Keratinocyte (primary cell): ENCODE data around the gene L3MBTL4. TPM values are rescaled to one million over a fixed set of nuclear protein-coding genes. Genes with fewer than 3 reads are reported as not detected.

Experiments used
- DNase-seq: peaks from one replicate; pipeline ENCODE4 v3.0.0-alpha.2; 2011; ENCODE audit warnings: low read depth, missing footprints, low spot score
- FAIRE-seq: peaks from 2 replicates; lab custom pipeline; 2011; peaks lifted over from hg19 to GRCh38; lab: Jason Lieb, UNC
- H2AFZ ChIP-seq: 2 replicates; pipeline ENCODE4 v1.6.0; 2012; ENCODE audit warnings: low read length, control low read depth, inconsistent platforms; ENCODE audit not compliant: control insufficient read depth
- H3K27ac ChIP-seq: 2 replicates; pipeline ENCODE4 v1.5.1; 2011; ENCODE audit warnings: low read length; ENCODE audit not compliant: control insufficient read depth, insufficient read depth
- H3K27me3 ChIP-seq: 3 replicates; pipeline ENCODE4 v1.6.0; 2011; ENCODE audit warnings: low read length; ENCODE audit not compliant: control insufficient read depth, insufficient read depth; ENCODE audit errors: extremely low read depth
- H3K36me3 ChIP-seq, 2 experiments: 2 replicates in 1 of 2; 3 replicates in 1 of 2; pipeline ENCODE4 v1.5.1; 2011; ENCODE audit warnings: low read length in 2 of 2, mild to moderate bottlenecking in 1 of 2; ENCODE audit not compliant: control insufficient read depth in 2 of 2, insufficient read depth in 2 of 2; ENCODE audit errors: extremely low read depth in 1 of 2
- H3K4me1 ChIP-seq: 3 replicates; pipeline ENCODE4 v1.5.1; 2011; ENCODE audit warnings: low read length; ENCODE audit not compliant: control insufficient read depth, insufficient read depth; ENCODE audit errors: extremely low read depth
- H3K4me2 ChIP-seq: 3 replicates; pipeline ENCODE4 v1.6.0; 2011; ENCODE audit warnings: low read depth, low read length; ENCODE audit not compliant: control insufficient read depth, insufficient read depth; ENCODE audit errors: extremely low read depth
- H3K4me3 ChIP-seq, 3 experiments: fragments of 200-600 bp in 1 of 3; sonication (generic) in 1 of 3; 2 replicates in 2 of 3; 3 replicates in 1 of 3; pipeline ENCODE4 v1.5.1; 2011 to 2016; ENCODE audit warnings: low read length in 3 of 3, mild to moderate bottlenecking in 3 of 3, control low read depth in 2 of 3, inconsistent platforms in 1 of 3, low read depth in 1 of 3, mixed read lengths in 1 of 3, mixed run types in 1 of 3, moderate library complexity in 1 of 3; ENCODE audit not compliant: control insufficient read depth in 2 of 3, insufficient read depth in 2 of 3; ENCODE audit errors: extremely low read depth in 1 of 3
- H3K79me2 ChIP-seq: 2 replicates; pipeline ENCODE4 v1.6.0; 2012; ENCODE audit warnings: low read length; ENCODE audit not compliant: control insufficient read depth, insufficient read depth
- H3K9ac ChIP-seq: 3 replicates; pipeline ENCODE4 v1.6.0; 2011; ENCODE audit warnings: low read length; ENCODE audit not compliant: control insufficient read depth, insufficient read depth; ENCODE audit errors: extremely low read depth
- H3K9me1 ChIP-seq: 3 replicates; pipeline ENCODE4 v1.6.0; 2011; ENCODE audit warnings: low read length; ENCODE audit not compliant: control insufficient read depth, insufficient read depth; ENCODE audit errors: extremely low read depth
- H3K9me3 ChIP-seq: 2 replicates; pipeline ENCODE4 v1.5.1; 2012; ENCODE audit warnings: low read depth, low read length; ENCODE audit not compliant: control insufficient read depth
- H4K20me1 ChIP-seq: 3 replicates; pipeline ENCODE4 v1.6.0; 2011; ENCODE audit warnings: low read length; ENCODE audit not compliant: control insufficient read depth, insufficient read depth; ENCODE audit errors: extremely low read depth
- EZH2 ChIP-seq: IDR thresholded peaks from one replicate; pipeline ENCODE4 v1.6.1; 2012; ENCODE audit warnings: inconsistent platforms, mild to moderate bottlenecking, low read length, moderate library complexity
- dilution Hi-C: fragments of 300-500 bp; cut with MboI; formaldehyde crosslinking; loops from one replicate; pipeline ENCODE4 v1.7.0; 2020; ENCODE audit warnings: low sequenced_read_pairs; ENCODE audit not compliant: extremely low pct_ligation_motif_present
- polyA plus RNA-seq, 5 experiments: library from polyadenylated mRNA; depleted of rRNA in 3 of 5; stranded (reverse) in 3 of 5; stranded (forward) in 1 of 5; unstranded in 1 of 5; fragments of >200 nt; gene quantifications; 1 replicate in 1 of 5; 2 replicates in 3 of 5; 3 replicates in 1 of 5; pipeline versions ENCODE4 v1.2.1 to v1.2.3, GENCODE V29; 2011 to 2012; ENCODE audit warnings: missing spikeins in 2 of 5, low read depth in 1 of 5, low replicate concordance in 1 of 5
- TF ChIP-seq, protein P1 (sequence below), 3 experiments: IDR thresholded peaks in 1 of 3; conservative IDR thresholded peaks in 1 of 3; optimal IDR thresholded peaks in 1 of 3; 2 replicates in 2 of 3; 3 replicates in 1 of 3; pipeline versions ENCODE3 to v1.5.1; 2011; ENCODE audit warnings: low read length in 3 of 3, mild to moderate bottlenecking in 3 of 3, moderate library complexity in 2 of 3, control low read depth in 1 of 3, inconsistent platforms in 1 of 3; ENCODE audit not compliant: insufficient read depth in 2 of 3; ENCODE audit errors: extremely low read depth in 1 of 3

L3MBTL4 gene
- polyA plus RNA-seq, 1 donor (not counting 4 experiments of a cell fraction or from before 2014, with no cell fraction given) = 0.17 TPM

DNA sequence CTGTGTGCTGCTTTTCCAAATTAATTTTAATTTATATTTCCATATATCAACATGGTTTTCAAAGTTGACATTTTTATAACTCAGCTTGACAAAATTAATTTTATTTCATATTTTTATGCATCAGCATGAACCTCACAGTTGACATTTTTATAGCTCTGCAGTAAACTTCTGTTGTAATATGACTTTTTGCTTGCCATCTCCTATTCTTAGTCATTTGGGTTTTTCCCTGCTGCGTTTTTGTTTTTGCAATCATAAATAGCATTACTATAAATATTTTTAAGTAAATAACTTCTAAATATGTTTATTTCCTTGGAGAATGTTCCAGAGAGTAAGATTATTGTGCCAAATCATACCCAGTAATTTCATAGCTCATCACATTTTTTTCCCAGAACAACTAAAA is 21.0 kb upstream of the L3MBTL4 start:
- H4K20me1 ChIP-seq = no peaks in the 10 kb centered on the region
- no peak overlapping the region for H3K4me2 ChIP-seq
- dilution Hi-C loops = no loop called here
- H3K9me1 ChIP-seq = no peaks in the 10 kb centered on the region
- FAIRE-seq (no peak), DNase-seq (no peak)
- no peak overlapping the region for H3K27ac ChIP-seq
- H3K36me3 ChIP-seq = no peaks in the 10 kb centered on the region
- H3K9ac ChIP-seq = no peak overlapping the region
- no peaks in the 10 kb centered on the region for H3K79me2 ChIP-seq
- TF ChIP-seq, protein P1, sequence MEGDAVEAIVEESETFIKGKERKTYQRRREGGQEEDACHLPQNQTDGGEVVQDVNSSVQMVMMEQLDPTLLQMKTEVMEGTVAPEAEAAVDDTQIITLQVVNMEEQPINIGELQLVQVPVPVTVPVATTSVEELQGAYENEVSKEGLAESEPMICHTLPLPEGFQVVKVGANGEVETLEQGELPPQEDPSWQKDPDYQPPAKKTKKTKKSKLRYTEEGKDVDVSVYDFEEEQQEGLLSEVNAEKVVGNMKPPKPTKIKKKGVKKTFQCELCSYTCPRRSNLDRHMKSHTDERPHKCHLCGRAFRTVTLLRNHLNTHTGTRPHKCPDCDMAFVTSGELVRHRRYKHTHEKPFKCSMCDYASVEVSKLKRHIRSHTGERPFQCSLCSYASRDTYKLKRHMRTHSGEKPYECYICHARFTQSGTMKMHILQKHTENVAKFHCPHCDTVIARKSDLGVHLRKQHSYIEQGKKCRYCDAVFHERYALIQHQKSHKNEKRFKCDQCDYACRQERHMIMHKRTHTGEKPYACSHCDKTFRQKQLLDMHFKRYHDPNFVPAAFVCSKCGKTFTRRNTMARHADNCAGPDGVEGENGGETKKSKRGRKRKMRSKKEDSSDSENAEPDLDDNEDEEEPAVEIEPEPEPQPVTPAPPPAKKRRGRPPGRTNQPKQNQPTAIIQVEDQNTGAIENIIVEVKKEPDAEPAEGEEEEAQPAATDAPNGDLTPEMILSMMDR (optimal IDR thresholded peaks at IDR 0.05 in 1 of 3, IDR thresholded peaks at IDR 0.05 in 1 of 3, conservative IDR thresholded peaks at IDR 0.05 in 1 of 3; ENCODE audit: extremely low read depth in 1 of 3, insufficient read depth in 2 of 3, low read length in 3 of 3) = no peak
- TF ChIP-seq EZH2 = no peak
- H3K27me3 ChIP-seq = no peaks in the 10 kb centered on the region
- H2AFZ ChIP-seq = no peak overlapping the region
- H3K9me3 ChIP-seq = no peaks in the 10 kb centered on the region
- no peaks in the 10 kb centered on the region for H3K4me1 ChIP-seq
- no peak overlapping the region for H3K4me3 ChIP-seq

DNA sequence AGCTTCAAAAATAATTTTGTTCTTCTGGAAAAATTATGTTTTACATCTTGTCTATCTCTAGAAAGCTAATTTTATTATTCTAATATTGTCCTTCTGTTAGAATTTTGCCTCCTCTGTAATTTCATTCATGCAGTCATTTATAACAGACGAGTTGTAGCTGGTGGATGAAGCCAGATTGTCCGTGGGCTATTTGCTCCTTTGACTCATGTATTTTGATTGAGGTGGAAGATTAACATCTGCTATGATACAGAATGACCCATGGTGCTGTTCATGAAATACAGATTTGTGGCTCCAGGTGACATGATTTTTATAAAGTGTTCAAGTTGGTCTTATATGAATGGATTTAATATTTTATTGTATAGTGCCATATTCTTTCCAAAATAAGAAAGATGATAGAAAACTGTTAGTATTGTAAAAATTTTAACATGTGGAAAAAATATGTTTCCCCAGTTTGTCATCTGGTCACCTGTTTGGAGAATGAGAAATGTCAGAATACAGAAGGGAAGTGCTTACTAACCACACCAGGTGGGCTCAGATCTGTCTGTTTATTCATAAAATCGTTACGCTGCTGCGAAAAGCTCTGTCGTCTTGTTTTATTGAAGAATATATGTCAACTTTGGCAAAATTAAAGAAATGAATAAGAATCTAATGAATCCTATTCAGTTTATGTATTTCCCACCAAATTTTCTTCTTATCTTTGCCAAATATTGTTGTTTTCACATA is 20.4 kb upstream of the L3MBTL4 start:
- H3K27me3 ChIP-seq = no peaks in the 10 kb centered on the region
- H3K9ac ChIP-seq = no peak overlapping the region
- DNase-seq (no peak), FAIRE-seq (no peak)
- no peak overlapping the region for H3K4me2 ChIP-seq
- TF ChIP-seq EZH2 = no peak
- TF ChIP-seq, protein P1 (optimal IDR thresholded peaks at IDR 0.05 in 1 of 3, IDR thresholded peaks at IDR 0.05 in 1 of 3, conservative IDR thresholded peaks at IDR 0.05 in 1 of 3; ENCODE audit: extremely low read depth in 1 of 3, insufficient read depth in 2 of 3, low read length in 3 of 3) = no peak
- H3K4me1 ChIP-seq = no peaks in the 10 kb centered on the region
- H4K20me1 ChIP-seq = no peaks in the 10 kb centered on the region
- no peak overlapping the region for H2AFZ ChIP-seq
- H3K36me3 ChIP-seq = no peaks in the 10 kb centered on the region
- no peak overlapping the region for H3K4me3 ChIP-seq
- no peaks in the 10 kb centered on the region for H3K9me3 ChIP-seq
- H3K9me1 ChIP-seq = no peaks in the 10 kb centered on the region
- no peak overlapping the region for H3K27ac ChIP-seq
- dilution Hi-C loops = no loop called here
- no peaks in the 10 kb centered on the region for H3K79me2 ChIP-seq
